Measurements from ENCODE around the gene NNT.

NNT gene

GRCh38 chr5:43627028-43627427 is 24.0 kb downstream of the NNT start:
- no peaks in the 10 kb centered on the region for H3K27me3 ChIP-seq (replicated peaks)
- H3K36me3 ChIP-seq (replicated peaks) = peaks cover 3% of the 10 kb centered on the region
- TF ChIP-seq, protein P1, sequence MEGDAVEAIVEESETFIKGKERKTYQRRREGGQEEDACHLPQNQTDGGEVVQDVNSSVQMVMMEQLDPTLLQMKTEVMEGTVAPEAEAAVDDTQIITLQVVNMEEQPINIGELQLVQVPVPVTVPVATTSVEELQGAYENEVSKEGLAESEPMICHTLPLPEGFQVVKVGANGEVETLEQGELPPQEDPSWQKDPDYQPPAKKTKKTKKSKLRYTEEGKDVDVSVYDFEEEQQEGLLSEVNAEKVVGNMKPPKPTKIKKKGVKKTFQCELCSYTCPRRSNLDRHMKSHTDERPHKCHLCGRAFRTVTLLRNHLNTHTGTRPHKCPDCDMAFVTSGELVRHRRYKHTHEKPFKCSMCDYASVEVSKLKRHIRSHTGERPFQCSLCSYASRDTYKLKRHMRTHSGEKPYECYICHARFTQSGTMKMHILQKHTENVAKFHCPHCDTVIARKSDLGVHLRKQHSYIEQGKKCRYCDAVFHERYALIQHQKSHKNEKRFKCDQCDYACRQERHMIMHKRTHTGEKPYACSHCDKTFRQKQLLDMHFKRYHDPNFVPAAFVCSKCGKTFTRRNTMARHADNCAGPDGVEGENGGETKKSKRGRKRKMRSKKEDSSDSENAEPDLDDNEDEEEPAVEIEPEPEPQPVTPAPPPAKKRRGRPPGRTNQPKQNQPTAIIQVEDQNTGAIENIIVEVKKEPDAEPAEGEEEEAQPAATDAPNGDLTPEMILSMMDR (IDR thresholded peaks at IDR 0.05; ENCODE audit: low read depth, low read length, missing control alignments) = peak; percentile 91
- H3K27ac ChIP-seq = no peak overlapping the region
- no peak overlapping the region for H3K4me3 ChIP-seq (ENCODE audit: low read depth, low read length)
- DNase-seq = peak; percentile 62
- in situ Hi-C loops (cut with HindIII; ENCODE audit: low pct_ligation_motif_present, low sequenced_read_pairs) = no loop called here

DNA sequence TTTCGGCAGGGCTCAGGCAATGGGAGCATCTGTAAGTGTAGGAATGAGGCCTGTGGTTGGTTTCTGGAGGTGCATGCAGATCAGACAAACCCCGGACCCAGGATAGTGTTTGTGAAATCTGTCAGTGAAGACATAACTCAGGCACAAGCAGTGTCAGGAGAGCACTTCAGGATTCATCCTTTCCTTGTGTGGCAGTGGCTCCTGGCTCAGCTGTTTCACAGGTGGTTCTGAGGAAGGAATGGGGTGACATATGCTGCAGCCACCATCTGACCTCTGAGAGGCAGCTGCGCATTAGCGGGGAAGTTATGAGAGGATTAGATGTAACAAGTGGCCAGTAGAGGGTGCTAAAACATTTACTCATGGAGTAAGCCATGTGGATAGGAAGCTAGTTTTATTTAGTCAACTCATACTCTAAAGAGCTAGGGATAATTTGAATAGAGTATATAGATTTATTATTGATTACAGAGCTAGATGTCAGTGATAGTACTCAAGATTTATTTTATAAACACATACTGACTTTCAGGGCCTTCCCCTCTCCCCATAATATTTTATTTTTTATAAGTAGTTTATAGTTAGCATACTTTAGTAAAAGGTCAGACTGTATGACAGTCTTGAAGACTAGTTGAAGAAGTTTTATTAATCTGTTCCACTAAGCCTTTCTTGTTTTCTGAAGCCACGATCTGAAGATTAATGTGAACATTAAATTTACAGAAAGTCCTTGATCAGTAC is 28.4 kb downstream of the NNT start:
- Histone ChIP-seq H3K36me3 (replicated peaks) (no peaks in the 10 kb centered on the region), H3K27ac (no peak overlapping the region), H3K27me3 (replicated peaks) (no peaks in the 10 kb centered on the region), H3K4me3 (ENCODE audit: low read depth, low read length) (no peak overlapping the region)
- in situ Hi-C loops (cut with HindIII; ENCODE audit: low pct_ligation_motif_present, low sequenced_read_pairs) = no loop called here
- peak; percentile 80 for DNase-seq
- TF ChIP-seq, protein P1 (IDR thresholded peaks at IDR 0.05; ENCODE audit: low read depth, low read length, missing control alignments) = peak; percentile 67

- in situ Hi-C loops (cut with HindIII; ENCODE audit: low pct_ligation_motif_present, low sequenced_read_pairs) = no loop called here
- no peak for DNase-seq
- TF ChIP-seq, protein P1 (IDR thresholded peaks at IDR 0.05; ENCODE audit: low read depth, low read length, missing control alignments) = no peak
- Histone ChIP-seq H3K27ac (no peak overlapping the region), H3K36me3 (replicated peaks) (no peaks in the 10 kb centered on the region), H3K4me3 (ENCODE audit: low read depth, low read length) (no peak overlapping the region), H3K27me3 (replicated peaks) (no peaks in the 10 kb centered on the region)
Observed at GRCh38 chr5:43634621-43635020, 31.6 kb downstream of the NNT start.

DNA sequence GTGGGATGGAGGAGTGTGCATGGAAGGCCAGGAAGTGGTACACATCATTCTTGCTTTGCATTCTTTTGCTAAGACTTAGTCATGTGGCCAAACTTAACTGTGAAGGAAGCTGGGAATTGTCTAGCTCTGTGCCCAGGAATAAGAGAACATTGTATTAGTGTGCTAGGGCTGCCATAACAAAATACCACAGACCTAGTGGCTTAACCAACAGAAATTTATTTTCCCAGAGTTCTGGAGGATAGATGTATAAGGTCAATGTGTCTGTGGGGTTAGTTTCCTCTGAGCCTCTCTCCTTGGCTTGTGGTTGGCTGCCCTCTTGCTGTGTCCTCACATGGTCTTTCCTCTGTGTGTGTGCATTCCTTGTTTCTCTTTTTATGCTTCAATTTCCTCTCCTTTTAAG is 32.4 kb downstream of the NNT start:
- TF ChIP-seq, protein P1 (IDR thresholded peaks at IDR 0.05; ENCODE audit: low read depth, low read length, missing control alignments) = no peak
- DNase-seq = peak; percentile 12
- no peaks in the 10 kb centered on the region for H3K36me3 ChIP-seq (replicated peaks)
- no peaks in the 10 kb centered on the region for H3K27me3 ChIP-seq (replicated peaks)
- H3K4me3 ChIP-seq (ENCODE audit: low read depth, low read length) = no peak overlapping the region
- H3K27ac ChIP-seq = peak overlapping the region; percentile 30
- in situ Hi-C loops (cut with HindIII; ENCODE audit: low pct_ligation_motif_present, low sequenced_read_pairs) = no loop called here

GRCh38 chr5:43636076-43636475 is 33.1 kb downstream of the NNT start:
- DNase-seq = no peak
- Histone ChIP-seq H3K4me3 (ENCODE audit: low read depth, low read length) (no peak overlapping the region), H3K36me3 (replicated peaks) (no peaks in the 10 kb centered on the region), H3K27ac (peak overlapping the region; percentile 30), H3K27me3 (replicated peaks) (no peaks in the 10 kb centered on the region)
- TF ChIP-seq, protein P1 (IDR thresholded peaks at IDR 0.05; ENCODE audit: low read depth, low read length, missing control alignments) = no peak
- in situ Hi-C loops (cut with HindIII; ENCODE audit: low pct_ligation_motif_present, low sequenced_read_pairs) = no loop called here

GRCh38 chr5:43637416-43637815 is 34.4 kb downstream of the NNT start:
- H3K4me3 ChIP-seq (ENCODE audit: low read depth, low read length) = no peak overlapping the region
- no peaks in the 10 kb centered on the region for H3K27me3 ChIP-seq (replicated peaks)
- no peaks in the 10 kb centered on the region for H3K36me3 ChIP-seq (replicated peaks)
- in situ Hi-C loops (cut with HindIII; ENCODE audit: low pct_ligation_motif_present, low sequenced_read_pairs) = no loop called here
- TF ChIP-seq, protein P1 (IDR thresholded peaks at IDR 0.05; ENCODE audit: low read depth, low read length, missing control alignments) = no peak
- no peak for DNase-seq
- H3K27ac ChIP-seq = no peak overlapping the region

All from brain microvascular endothelial cell (primary cell).